MM.1S (cell line): ENCODE measurements around the gene MFGE8.

Experiments
- DNase-seq: peaks from one replicate; pipeline ENCODE4 v3.0.0-alpha.2; 2015
- H2AFZ ChIP-seq: fragments of 300-600 bp; sonication (generic); 2 replicates; pipeline ENCODE4 v1.6.0; 2016; ENCODE audit warnings: antibody characterized with exemption, low read length
- H3F3A ChIP-seq: fragments of 300-600 bp; sonication (generic); 2 replicates; pipeline ENCODE4 v1.6.1; 2016; ENCODE audit warnings: mild to moderate bottlenecking, antibody characterized with exemption, low read length, moderate library complexity, mixed read lengths; ENCODE audit not compliant: insufficient read depth
- H3K27ac ChIP-seq: fragments of 300-600 bp; sonication (generic); 2 replicates; pipeline ENCODE4 v1.5.1; 2016; ENCODE audit warnings: mild to moderate bottlenecking, low read length
- H3K27me3 ChIP-seq: fragments of 300-600 bp; sonication (generic); replicated peaks from 2 replicates; pipeline ENCODE4 v1.6.0; 2016; ENCODE audit warnings: low read length; ENCODE audit not compliant: insufficient read depth
- H3K36me3 ChIP-seq: fragments of 300-600 bp; sonication (generic); replicated peaks from 2 replicates; pipeline ENCODE4 v1.6.1; 2016; ENCODE audit warnings: mild to moderate bottlenecking, low read length, mixed read lengths; ENCODE audit not compliant: insufficient read depth
- H3K4me1 ChIP-seq: fragments of 300-600 bp; sonication (generic); 2 replicates; pipeline ENCODE4 v1.6.1; 2016; ENCODE audit warnings: low read length, mixed read lengths
- H3K4me2 ChIP-seq: fragments of 300-600 bp; sonication (generic); 2 replicates; pipeline ENCODE4 v1.6.0; 2016; ENCODE audit warnings: low read depth, low read length
- H3K4me3 ChIP-seq: fragments of 300-600 bp; sonication (generic); 2 replicates; pipeline ENCODE4 v1.5.1; 2016; ENCODE audit warnings: low read length, mixed read lengths
- H3K79me2 ChIP-seq: fragments of 300-600 bp; sonication (generic); 2 replicates; pipeline ENCODE4 v1.6.1; 2016; ENCODE audit warnings: mixed run types, low read length, mixed read lengths
- H3K9ac ChIP-seq: fragments of 300-600 bp; sonication (generic); 2 replicates; pipeline ENCODE4 v1.6.1; 2016; ENCODE audit warnings: low read length, mixed read lengths
- H3K9me2 ChIP-seq: fragments of 300-600 bp; sonication (generic); replicated peaks from 2 replicates; pipeline ENCODE4 v1.6.1; 2016; ENCODE audit warnings: mild to moderate bottlenecking, low read length, mixed read lengths; ENCODE audit not compliant: insufficient read depth
- H3K9me3 ChIP-seq: fragments of 300-600 bp; sonication (generic); replicated peaks from 2 replicates; pipeline ENCODE4 v1.6.1; 2016; ENCODE audit warnings: mild to moderate bottlenecking, low read length, mixed read lengths; ENCODE audit not compliant: insufficient read depth
- H4K20me1 ChIP-seq: fragments of 300-600 bp; sonication (generic); 2 replicates; pipeline ENCODE4 v1.6.1; 2016; ENCODE audit warnings: mild to moderate bottlenecking, low read length, moderate library complexity, mixed read lengths; ENCODE audit not compliant: insufficient read depth
- CTCF ChIP-seq: fragments of 300-600 bp; sonication (generic); IDR thresholded peaks from 2 replicates; pipeline ENCODE4 v1.5.1; 2016; ENCODE audit warnings: antibody characterized with exemption, low read length, mixed read lengths
- EZH2 ChIP-seq: fragments of 300-600 bp; sonication (generic); optimal IDR thresholded peaks from 2 replicates; pipeline ENCODE3; 2017; ENCODE audit warnings: low read depth, mild to moderate bottlenecking, antibody characterized with exemption, low read length, mixed read lengths
- EZH2phosphoT487 ChIP-seq: fragments of 300-600 bp; sonication (generic); IDR thresholded peaks from 2 replicates; pipeline ENCODE4 v1.6.1; 2018; ENCODE audit warnings: antibody characterized with exemption, low read length

Gene MFGE8

GRCh38 chr15:88877415-88877814 is 35.8 kb downstream of the MFGE8 start:
- H3K4me3 ChIP-seq: no peak overlapping the region
- no peak overlapping the region for H3K27ac ChIP-seq
- H4K20me1 ChIP-seq: no peaks in the 10 kb centered on the region
- DNase-seq: no peak
- H3K9me3 ChIP-seq: no peaks in the 10 kb centered on the region
- H3K27me3 ChIP-seq: no peaks in the 10 kb centered on the region; the same call in 1 of the 2 replicates
- H3K4me2 ChIP-seq: no peak overlapping the region
- H2AFZ ChIP-seq: no peak overlapping the region
- H3F3A ChIP-seq: no peaks in the 10 kb centered on the region
- H3K79me2 ChIP-seq: no peaks in the 10 kb centered on the region
- H3K9ac ChIP-seq: no peak overlapping the region
- no peaks in the 10 kb centered on the region for H3K36me3 ChIP-seq
- no peaks in the 10 kb centered on the region for H3K9me2 ChIP-seq
- TF ChIP-seq CTCF (no peak), EZH2phosphoT487 (no peak), EZH2 (no peak)
- no peaks in the 10 kb centered on the region for H3K4me1 ChIP-seq

- H3K9me2 ChIP-seq: no peaks in the 10 kb centered on the region
- H2AFZ ChIP-seq: no peak overlapping the region
- TF ChIP-seq EZH2phosphoT487 (no peak), CTCF (no peak), EZH2 (no peak)
- no peaks in the 10 kb centered on the region for H4K20me1 ChIP-seq
- no peak for DNase-seq
- no peaks in the 10 kb centered on the region for H3K36me3 ChIP-seq
- H3K27me3 ChIP-seq: no peaks in the 10 kb centered on the region; the same call in 1 of the 2 replicates
- no peaks in the 10 kb centered on the region for H3F3A ChIP-seq
- H3K79me2 ChIP-seq: no peaks in the 10 kb centered on the region
- H3K4me3 ChIP-seq: no peak overlapping the region
- no peaks in the 10 kb centered on the region for H3K4me1 ChIP-seq
- no peak overlapping the region for H3K4me2 ChIP-seq
- no peak overlapping the region for H3K9ac ChIP-seq
- H3K9me3 ChIP-seq: no peaks in the 10 kb centered on the region
- no peak overlapping the region for H3K27ac ChIP-seq
Observed at GRCh38 chr15:88876573-88876972, 36.6 kb downstream of the MFGE8 start.

- H3K9me3 ChIP-seq: no peaks in the 10 kb centered on the region
- H3F3A ChIP-seq: no peaks in the 10 kb centered on the region
- no peaks in the 10 kb centered on the region for H3K9me2 ChIP-seq
- no peaks in the 10 kb centered on the region for H3K4me1 ChIP-seq
- no peaks in the 10 kb centered on the region for H3K79me2 ChIP-seq
- no peak overlapping the region for H3K4me2 ChIP-seq
- DNase-seq: no peak
- no peaks in the 10 kb centered on the region for H3K36me3 ChIP-seq
- no peaks in the 10 kb centered on the region; the same call in 1 of the 2 replicates for H3K27me3 ChIP-seq
- H2AFZ ChIP-seq: no peak overlapping the region
- no peak overlapping the region for H3K27ac ChIP-seq
- no peak overlapping the region for H3K9ac ChIP-seq
- TF ChIP-seq CTCF: no peak
- no peak for TF ChIP-seq EZH2phosphoT487
- TF ChIP-seq EZH2: no peak
- H4K20me1 ChIP-seq: no peaks in the 10 kb centered on the region
- no peak overlapping the region for H3K4me3 ChIP-seq
Observed at GRCh38 chr15:88874684-88875083, 38.5 kb downstream of the MFGE8 start.
